Spinal cord (tissue), 10 donors: ENCODE results near the gene C17orf75. TPM values are rescaled to one million over a fixed set of nuclear protein-coding genes. Genes with fewer than 3 reads are reported as not detected.
A peak's percentile ranks its signal among the peaks of the same experiment; 100 is the strongest.
"Not testable (repeated sequence)": the region's sequence is repeated elsewhere in the genome, so short reads cannot be mapped to it uniquely, and the experiment has no call there.

Experiments
- DNase-seq, 6 donors: peaks; one replicate each; pipeline versions ENCODE4 v3.0.0 to v3.0.0-alpha.2; 2013 to 2015; ENCODE audit warnings: low spot score in 6 of 6, low read depth in 4 of 6
- H3K27ac ChIP-seq: one replicate; pipeline ENCODE4 v1.5.1; 2013; ENCODE audit warnings: low read depth, low read length, control low read depth
- H3K27me3 ChIP-seq: one replicate; pipeline ENCODE4 v1.6.1; 2013; ENCODE audit warnings: low read length; ENCODE audit not compliant: control insufficient read depth, insufficient read depth
- H3K36me3 ChIP-seq: one replicate; pipeline ENCODE4 v1.6.1; 2013; ENCODE audit warnings: low read length; ENCODE audit not compliant: control insufficient read depth, insufficient read depth
- H3K4me1 ChIP-seq: one replicate; pipeline ENCODE4 v1.6.1; 2013; ENCODE audit warnings: low read length; ENCODE audit not compliant: control insufficient read depth, insufficient read depth
- H3K4me3 ChIP-seq: one replicate; pipeline ENCODE4 v1.5.1; 2013; ENCODE audit warnings: low read depth, low read length, control low read depth
- H3K9me3 ChIP-seq: one replicate; pipeline ENCODE4 v1.6.1; 2013; ENCODE audit warnings: low read length; ENCODE audit not compliant: control insufficient read depth, insufficient read depth
- WGBS: methylation state at CpG from one replicate; pipeline ENCODE4 v1.1.5; 2013; ENCODE audit warnings: missing lambda C conversion rate; ENCODE audit not compliant: insufficient coverage; 5-methylcytosine and 5-hydroxymethylcytosine counted together
- long read RNA-seq, 4 donors: transcript quantifications; one replicate each; lab custom pipeline, GENCODE V29; 2026
- polyA plus RNA-seq, 2 donors: library from polyadenylated mRNA; unstranded; fragments of 120-200 nt; gene quantifications; one replicate each; pipeline ENCODE4 v1.2.1, GENCODE V29; 2013; ENCODE audit not compliant: insufficient read length in 2 of 2
- total RNA-seq, 2 donors: library from RNA; depleted of rRNA in 1 of 2; stranded (reverse); fragments of 120-200 nt in 1 of 2; fragments of >200 nt in 1 of 2; gene quantifications; one replicate each; pipeline versions ENCODE4 v1.2.3 to v1.2.4, GENCODE V29; 2013 to 2014
- donor health status: healthy.

C17orf75 gene, protein sequence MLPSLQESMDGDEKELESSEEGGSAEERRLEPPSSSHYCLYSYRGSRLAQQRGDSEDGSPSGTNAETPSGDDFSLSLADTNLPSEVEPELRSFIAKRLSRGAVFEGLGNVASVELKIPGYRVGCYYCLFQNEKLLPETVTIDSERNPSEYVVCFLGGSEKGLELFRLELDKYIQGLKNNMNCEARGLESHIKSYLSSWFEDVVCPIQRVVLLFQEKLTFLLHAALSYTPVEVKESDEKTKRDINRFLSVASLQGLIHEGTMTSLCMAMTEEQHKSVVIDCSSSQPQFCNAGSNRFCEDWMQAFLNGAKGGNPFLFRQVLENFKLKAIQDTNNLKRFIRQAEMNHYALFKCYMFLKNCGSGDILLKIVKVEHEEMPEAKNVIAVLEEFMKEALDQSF
- total RNA-seq (10 to 100 TPM; 34.7 to 50.8 TPM), polyA plus RNA-seq (10 to 100 TPM; 42.7 to 44.0 TPM)
- long read RNA-seq, donor 1, transcript C17orf75-202 (10 exons, 1,642 nt), result major isoform, 7 of 25 reads
- long read RNA-seq, donor 1, partial matches to known transcripts, result 15 of 25 reads
- long read RNA-seq, donor 1, other reads (novel, unspliced or antisense), result 0 of 25 reads
- long read RNA-seq, donor 2, partial matches to known transcripts, result 0 of 2 reads
- long read RNA-seq, donor 2, other reads (novel, unspliced or antisense), result 0 of 2 reads
- long read RNA-seq, donor 3, partial matches to known transcripts, result 0 of 5 reads
- long read RNA-seq, donor 3, other reads (novel, unspliced or antisense), result 0 of 5 reads
- long read RNA-seq, donor 4, partial matches to known transcripts, result 28 of 31 reads
- long read RNA-seq, donor 4, other reads (novel, unspliced or antisense), result 0 of 31 reads

- no peaks in the 10 kb centered on the region for H3K27me3 ChIP-seq
- H3K27ac ChIP-seq, result peak within 1 kb of the TSS; percentile 85
- peaks cover 12% of the 10 kb centered on the region for H3K4me1 ChIP-seq
- peak; percentile 59 to 94 (median 66) for DNase-seq
- 0% methylated on average over 36 of the region's 47 CpGs for WGBS
- peak within 1 kb of the TSS; percentile 67 for H3K4me3 ChIP-seq
- H3K9me3 ChIP-seq, result no peaks in the 10 kb centered on the region
- peaks cover 13% of the 10 kb centered on the region for H3K36me3 ChIP-seq
Measured at GRCh38 chr17:32341857-32342602, at the start of gene C17orf75. Gene C17orf75 (minus strand): TSS chr17:32342173. CDS start chr17:32342139, 34 bp downstream.

DNA sequence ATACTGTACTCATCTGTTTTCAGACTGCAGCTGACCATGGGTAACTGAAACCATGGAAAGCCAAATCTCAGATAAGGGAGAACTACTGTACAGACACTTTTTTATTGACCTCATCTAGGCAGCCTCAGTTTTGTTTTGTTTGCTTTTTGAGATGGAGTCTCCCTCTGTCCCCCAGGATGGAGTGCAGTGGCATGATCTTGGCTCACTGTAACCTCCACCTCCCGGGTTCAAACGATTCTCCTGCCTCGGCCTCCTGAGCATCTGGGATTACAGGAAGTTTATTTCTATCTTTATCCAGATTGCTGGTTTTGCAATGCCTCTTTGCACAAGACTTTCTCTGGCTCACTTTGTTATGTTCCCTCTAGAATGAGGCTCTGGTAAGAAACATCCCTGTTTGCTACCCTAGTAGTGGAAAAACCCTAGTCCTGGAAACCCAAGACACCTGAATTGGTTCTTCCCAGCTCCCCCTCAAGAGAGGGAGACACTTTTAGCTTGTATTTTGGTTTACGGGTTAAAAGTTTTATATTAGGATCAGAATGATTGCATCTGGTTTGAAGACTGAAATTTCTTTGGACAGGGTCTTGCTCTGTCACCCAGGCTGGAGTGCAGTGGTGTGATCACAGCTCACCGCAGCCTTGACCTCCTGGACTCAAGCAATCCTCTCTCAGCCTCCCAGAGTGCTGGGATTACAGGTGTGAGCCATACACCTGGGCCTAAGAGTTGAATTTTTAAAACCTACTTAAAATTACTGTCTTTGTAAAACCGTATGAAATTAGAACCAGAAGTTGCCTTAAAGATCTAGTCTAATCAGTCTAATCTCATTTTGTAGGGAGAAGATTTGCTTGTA is 46.9 kb upstream of the C17orf75 start:
- Histone ChIP-seq H3K4me3 (no peak overlapping the region), H3K27ac (no peak overlapping the region), H3K4me1 (no peaks in the 10 kb centered on the region), H3K27me3 (no peaks in the 10 kb centered on the region), H3K36me3 (peaks cover 9% of the 10 kb centered on the region), H3K9me3 (no peaks in the 10 kb centered on the region)
- DNase-seq, result no peak
- 100% methylated on average over 1 of the region's 6 CpGs for WGBS

- H3K27me3 ChIP-seq, H3K4me3 ChIP-seq, H3K4me1 ChIP-seq, DNase-seq, H3K27ac ChIP-seq, H3K9me3 ChIP-seq: not testable (repeated sequence)
- H3K36me3 ChIP-seq, result peaks cover 13% of the 10 kb centered on the region
- 100% methylated on average over 1 of the region's 14 CpGs for WGBS
Measured at GRCh38 chr17:32388128-32388527, 46.2 kb upstream of the C17orf75 start.

GRCh38 chr17:32386844-32387243 is 44.9 kb upstream of the C17orf75 start:
- Histone ChIP-seq H3K27me3 (no peaks in the 10 kb centered on the region), H3K36me3 (peaks cover 13% of the 10 kb centered on the region), H3K27ac (no peak overlapping the region), H3K9me3 (no peaks in the 10 kb centered on the region), H3K4me1 (no peaks in the 10 kb centered on the region), H3K4me3 (no peak overlapping the region)
- no peak for DNase-seq

GRCh38 chr17:32385971-32386370 is 44.0 kb upstream of the C17orf75 start:
- no peaks in the 10 kb centered on the region for H3K9me3 ChIP-seq
- peaks cover 13% of the 10 kb centered on the region for H3K36me3 ChIP-seq
- no peaks in the 10 kb centered on the region for H3K27me3 ChIP-seq
- 90% methylated on average over 3 of the region's 5 CpGs for WGBS
- H3K27ac ChIP-seq, result no peak overlapping the region
- DNase-seq, result no peak
- H3K4me3 ChIP-seq, result no peak overlapping the region
- H3K4me1 ChIP-seq, result no peaks in the 10 kb centered on the region

DNA sequence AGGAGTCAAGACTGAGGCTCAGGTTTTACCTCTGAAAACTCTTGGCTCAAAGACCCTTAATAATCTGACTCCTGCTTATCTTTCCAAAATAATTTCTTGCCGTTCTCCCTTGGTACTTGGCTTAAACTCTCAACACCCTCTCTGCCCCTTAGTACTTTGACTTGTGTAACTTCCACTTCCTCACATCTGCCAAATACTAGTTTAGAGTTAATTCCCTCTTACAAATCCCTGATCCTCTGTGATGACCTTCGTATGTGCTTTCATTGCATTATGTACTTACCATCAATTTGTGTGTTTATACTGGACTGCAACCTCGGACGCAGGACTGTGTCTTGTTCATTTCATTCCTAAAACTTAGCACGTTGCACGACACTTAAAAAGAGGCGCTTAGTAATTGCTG is 43.1 kb upstream of the C17orf75 start:
- no peak for DNase-seq
- H3K36me3 ChIP-seq, result peaks cover 16% of the 10 kb centered on the region
- no peak overlapping the region for H3K27ac ChIP-seq
- no peak overlapping the region for H3K4me3 ChIP-seq
- 57% methylated on average over 1 of the region's 7 CpGs for WGBS
- no peaks in the 10 kb centered on the region for H3K9me3 ChIP-seq
- H3K4me1 ChIP-seq, result no peaks in the 10 kb centered on the region
- H3K27me3 ChIP-seq, result no peaks in the 10 kb centered on the region

DNA sequence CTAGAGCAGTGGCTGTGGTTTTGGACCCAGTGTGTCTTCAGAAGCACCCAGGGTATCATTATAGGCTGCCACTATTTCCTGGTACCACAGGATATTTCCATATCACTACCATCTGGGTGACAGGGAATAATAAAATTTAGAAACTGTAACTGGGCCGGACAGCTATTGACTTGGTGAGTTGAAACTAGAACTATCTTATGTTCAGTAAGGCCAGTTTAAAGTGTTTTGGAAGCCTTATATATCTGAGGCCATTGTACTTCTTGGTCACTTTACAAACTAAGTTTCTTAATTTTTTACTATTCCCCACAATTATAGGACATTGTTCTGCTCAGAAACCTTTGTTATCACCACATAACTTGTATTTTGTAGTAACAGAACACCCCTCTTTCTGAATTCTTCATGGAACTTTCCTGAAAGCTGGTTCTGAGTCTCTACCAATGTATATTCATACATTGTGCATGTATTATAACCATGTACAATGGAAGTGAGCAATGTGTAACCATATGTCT is 42.0 kb upstream of the C17orf75 start:
- peaks cover 16% of the 10 kb centered on the region for H3K36me3 ChIP-seq
- no peaks in the 10 kb centered on the region for H3K27me3 ChIP-seq
- DNase-seq, result no peak
- no peaks in the 10 kb centered on the region for H3K4me1 ChIP-seq
- WGBS, result no CpG with 5 or more reads among the region's 1 CpG
- H3K9me3 ChIP-seq, result no peaks in the 10 kb centered on the region
- no peak overlapping the region for H3K27ac ChIP-seq
- H3K4me3 ChIP-seq, result no peak overlapping the region

DNA sequence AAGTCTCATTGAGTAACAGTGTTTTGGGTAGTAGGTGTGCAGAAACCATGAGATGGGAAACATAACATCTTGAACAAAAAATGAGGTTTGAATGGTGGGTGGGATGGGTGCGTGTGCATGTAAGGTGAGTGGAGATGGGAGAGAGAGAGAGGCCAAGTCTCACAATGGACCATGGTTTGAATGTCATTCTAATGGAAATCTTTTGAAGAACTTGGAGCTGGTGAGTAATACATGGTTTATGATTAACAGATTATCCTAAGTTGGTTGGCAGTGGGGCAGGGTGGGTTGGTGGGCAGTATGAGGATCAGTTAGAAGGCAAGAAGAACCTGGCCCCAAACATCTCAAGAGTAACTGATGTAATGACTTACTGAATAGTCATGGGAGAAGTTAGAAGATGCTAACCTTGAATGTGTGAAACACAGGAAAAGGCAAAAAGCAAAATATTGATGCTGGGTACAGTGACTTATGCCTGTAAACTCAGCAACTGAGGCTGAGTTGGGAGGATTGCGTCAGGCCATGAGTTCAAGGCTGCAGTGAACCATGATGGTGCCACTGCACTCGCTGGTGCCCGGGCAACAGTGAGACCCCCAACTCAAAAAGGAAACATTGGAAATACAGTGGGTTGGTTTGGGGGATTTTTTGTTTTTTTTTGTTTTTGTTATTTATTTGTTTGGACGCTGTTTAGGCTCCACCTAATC is 40.7 kb upstream of the C17orf75 start:
- peaks cover 7% of the 10 kb centered on the region for H3K36me3 ChIP-seq
- H3K27me3 ChIP-seq, result no peaks in the 10 kb centered on the region
- DNase-seq, result no peak
- WGBS, result 90% methylated on average over 5 of the region's 5 CpGs
- H3K27ac ChIP-seq, result no peak overlapping the region
- no peaks in the 10 kb centered on the region for H3K4me1 ChIP-seq
- H3K9me3 ChIP-seq, result no peaks in the 10 kb centered on the region
- H3K4me3 ChIP-seq, result no peak overlapping the region
